GM12878 (cell line): Measurements from ENCODE around the gene CCDC15. TPM values are rescaled to one million over a fixed set of nuclear protein-coding genes. Genes with fewer than 3 reads are reported as not detected.

Source experiments
- ATAC-seq: fragments of 200-7000 bp; cut with Tn5 transposase; 3 replicates; pipeline ENCODE4 v1.9.1; 2020; ENCODE audit warnings: mild to moderate bottlenecking, moderate library complexity
- BruUV-seq: library from RNA; stranded (reverse); fragments of 400-500 nt; replicated peaks from 2 replicates; lab custom pipeline; 2021; lab: Mats Ljungman, UMichigan
- CTCF ChIA-PET: fragments of 300-600 bp; sonication (Branson Sonifier 250); formaldehyde crosslinking; extraction: SDS; loops from one replicate; lab custom pipeline; 2021; ENCODE audit warnings: inconsistent platforms; lab: Yijun Ruan, JAX
- POLR2A ChIA-PET: fragments of 350-600 bp; formaldehyde crosslinking; extraction: SDS; loops from one replicate; lab custom pipeline; 2021; ENCODE audit warnings: inconsistent platforms; lab: Charles Lee
- RAD21 ChIA-PET: fragments of 300-600 bp; sonication (Branson Sonifier 250); formaldehyde crosslinking; loops from one replicate; lab custom pipeline; 2023; ENCODE audit warnings: antibody characterized with exemption; ENCODE audit not compliant: unreplicated experiment; lab: Charles Lee
- SMC1A ChIA-PET: fragments of 300-600 bp; sonication (Branson Sonifier 250); formaldehyde crosslinking; loops from one replicate; lab custom pipeline; 2023; ENCODE audit not compliant: unreplicated experiment, uncharacterized antibody; lab: Charles Lee
- DNase-seq: peaks from one replicate; pipeline ENCODE4 v3.0.0-alpha.2; 2011; ENCODE audit warnings: low read depth, low spot score
- FAIRE-seq: peaks from 3 replicates; lab custom pipeline; 2011; peaks lifted over from hg19 to GRCh38; lab: Jason Lieb, UNC
- H2AFZ ChIP-seq: 2 replicates; pipeline ENCODE4 v1.6.0; 2011; ENCODE audit warnings: low read depth, low read length, control low read depth; ENCODE audit not compliant: control insufficient read depth
- H3K27ac ChIP-seq: 2 replicates; pipeline ENCODE4 v1.5.1; 2011; ENCODE audit warnings: control low read depth; ENCODE audit not compliant: control insufficient read depth, insufficient read depth
- H3K27me3 ChIP-seq, 2 experiments: replicated peaks in 1 of 2; 2 replicates each; pipeline versions ENCODE4 v1.6.0 to v1.6.1; 2011; ENCODE audit warnings: low read length in 1 of 2; ENCODE audit not compliant: control insufficient read depth in 2 of 2, insufficient read depth in 2 of 2
- H3K36me3 ChIP-seq, 2 experiments: 2 replicates each; pipeline ENCODE4 v1.5.1; 2011; ENCODE audit warnings: low read length in 1 of 2; ENCODE audit not compliant: control insufficient read depth in 2 of 2, insufficient read depth in 2 of 2
- H3K4me1 ChIP-seq: 2 replicates; pipeline ENCODE4 v1.6.1; 2011; ENCODE audit warnings: mild to moderate bottlenecking, low read length, moderate library complexity, mixed read lengths; ENCODE audit not compliant: control insufficient read depth, insufficient read depth
- H3K4me2 ChIP-seq: 2 replicates; pipeline ENCODE4 v1.6.0; 2011; ENCODE audit warnings: control low read depth; ENCODE audit not compliant: control insufficient read depth, insufficient read depth
- H3K4me3 ChIP-seq: fragments of 200-600 bp; sonication (generic); 2 replicates; pipeline ENCODE4 v1.5.1; 2016
- H3K79me2 ChIP-seq: 2 replicates; pipeline ENCODE4 v1.6.0; 2011; ENCODE audit warnings: low read length; ENCODE audit not compliant: control insufficient read depth, insufficient read depth
- H3K9ac ChIP-seq: 2 replicates; pipeline ENCODE4 v1.8.0; 2011; ENCODE audit warnings: low read length, control low read depth, mixed read lengths; ENCODE audit not compliant: control insufficient read depth, insufficient read depth
- H3K9me3 ChIP-seq: replicated peaks from 3 replicates; pipeline ENCODE4 v1.5.1; 2011; ENCODE audit warnings: mild to moderate bottlenecking, low read length; ENCODE audit not compliant: control insufficient read depth, insufficient read depth
- H4K20me1 ChIP-seq: 2 replicates; pipeline ENCODE4 v1.6.0; 2011; ENCODE audit not compliant: control insufficient read depth, insufficient read depth
- ASH2L ChIP-seq: fragments of 300-600, 200-600 bp; sonication (generic); IDR thresholded peaks from 2 replicates; pipeline ENCODE4 v1.6.1; 2017; ENCODE audit warnings: low read depth, mild to moderate bottlenecking, borderline replicate concordance
- ATF7 ChIP-seq: fragments of 450-650 bp; IDR thresholded peaks from 2 replicates; pipeline ENCODE4 v1.6.1; 2016; ENCODE audit warnings: low read depth, mild to moderate bottlenecking
- BCL11A ChIP-seq: IDR thresholded peaks from 2 replicates; pipeline ENCODE4 v1.6.1; 2011; ENCODE audit warnings: low read depth, low read length
- CBX5 ChIP-seq: sonication (generic); IDR thresholded peaks from 2 replicates; pipeline ENCODE4 v1.6.1; 2016; ENCODE audit warnings: low read depth, moderate library complexity, mild to moderate bottlenecking, inconsistent platforms
- CEBPZ ChIP-seq: fragments of 150-350 bp; IDR thresholded peaks from 2 replicates; pipeline ENCODE4 v1.6.1; 2016; ENCODE audit warnings: low read depth, low read length
- E2F4 ChIP-seq: IDR thresholded peaks from 2 replicates; pipeline ENCODE4 v1.6.1; 2012; ENCODE audit warnings: low read depth, low read length, improper control_type of control experiment
- ESRRA ChIP-seq: IDR thresholded peaks from 2 replicates; pipeline ENCODE4 v1.6.1; 2012; ENCODE audit warnings: mild to moderate bottlenecking, low read length, improper control_type of control experiment
- GABPA ChIP-seq: IDR thresholded peaks from 2 replicates; pipeline ENCODE4 v1.6.1; 2014; ENCODE audit warnings: antibody characterized with exemption, low read depth, mild to moderate bottlenecking, inconsistent platforms
- GATAD2B ChIP-seq: fragments of 450-650 bp; conservative IDR thresholded peaks from 2 replicates; pipeline ENCODE4 v1.6.1; 2017; ENCODE audit warnings: low read depth, mild to moderate bottlenecking, moderate library complexity
- IKZF2 ChIP-seq, 2 experiments: fragments of 450-650 bp; IDR thresholded peaks; 2 replicates each; pipeline ENCODE4 v1.6.1; 2017; ENCODE audit warnings: mild to moderate bottlenecking in 2 of 2, moderate library complexity in 2 of 2
- KDM1A ChIP-seq: fragments of 200-600 bp; sonication (generic); IDR thresholded peaks from 2 replicates; pipeline ENCODE4 v1.6.1; 2016; ENCODE audit warnings: borderline replicate concordance
- POLR2A ChIP-seq: IDR thresholded peaks from 2 replicates; pipeline ENCODE4 v1.6.1; 2011; ENCODE audit warnings: low read depth, mild to moderate bottlenecking, low read length
- SREBF2 ChIP-seq: IDR thresholded peaks from 2 replicates; pipeline ENCODE4 v1.6.1; 2012; ENCODE audit warnings: mild to moderate bottlenecking, low read length
- ZBED1 ChIP-seq: IDR thresholded peaks from 2 replicates; pipeline ENCODE4 v1.6.1; 2016; ENCODE audit warnings: borderline replicate concordance
- ZNF24 ChIP-seq: fragments of 450-650 bp; IDR thresholded peaks from 2 replicates; pipeline ENCODE4 v1.6.1; 2017; ENCODE audit warnings: antibody characterized with exemption, mild to moderate bottlenecking
- ZNF384 ChIP-seq: IDR thresholded peaks from 2 replicates; pipeline ENCODE4 v1.6.1; 2012; ENCODE audit warnings: low read depth, mild to moderate bottlenecking, low read length, improper control_type of control experiment, borderline replicate concordance
- WGBS: methylation state at CpG from one replicate; pipeline ENCODE4 v1.1.6; 2016; ENCODE audit warnings: low lambda C conversion rate; ENCODE audit not compliant: insufficient replicate concordance, insufficient coverage; ENCODE audit errors: missing lambda C conversion rate; 5-methylcytosine and 5-hydroxymethylcytosine counted together
- in situ Hi-C: fragments of 300-500 bp; cut with MboI; formaldehyde crosslinking; loops from 9 replicates; pipeline ENCODE4 v1.14.3; 2018; ENCODE audit warnings: mixed read lengths
- intact Hi-C: fragments of 100-400 bp; cut with micrococcal nuclease; formaldehyde crosslinking; loops from one replicate; pipeline ENCODE4 v1.14.2; 2022; ENCODE audit not compliant: unreplicated experiment
- polyA plus RNA-seq, 11 experiments: library from polyadenylated mRNA; depleted of rRNA in 4 of 11; unstranded in 6 of 11; stranded (reverse) in 5 of 11; fragments of >200 nt; fragmentation: Nextera tagmentation in 4 of 11; fragmentation: Illumina TruSeq in 1 of 11; extraction: Ambion mirVana in 4 of 11; extraction: Trizol in 1 of 11; gene quantifications; 1 replicate in 1 of 11; 2 replicates in 10 of 11; pipeline versions ENCODE4 v1.2.1 to v1.2.3, GENCODE V29; 2011 to 2016; ENCODE audit warnings: inconsistent platforms in 2 of 11, missing spikeins in 2 of 11, low read depth in 1 of 11
- total RNA-seq, 4 experiments: library from RNA; depleted of rRNA in 3 of 4; stranded (reverse); fragments of >200 nt in 3 of 4; fragmentation: Illumina TruSeq in 1 of 4; extraction: Trizol in 1 of 4; gene quantifications; 2 replicates each; pipeline versions ENCODE4 v1.2.1 to v1.2.3, GENCODE V29; 2013 to 2021

The CCDC15 gene
- total and polyA plus RNA-seq, 10 of the 15 experiments (the other 5 are each of a cell fraction or from before 2014, with no cell fraction given), result 2.0 to 5.3 (median 3.3) TPM

- CTCF ChIA-PET, result no interaction called here
- H3K27me3 ChIP-seq, result no peaks in the 10 kb centered on the region
- WGBS, result 39% methylated on average over 3 of the region's 3 CpGs
- no peak overlapping the region for H3K4me3 ChIP-seq
- no peak overlapping the region for H3K9ac ChIP-seq
- FAIRE-seq, result no peak
- intact Hi-C loops (no loop called here), in situ Hi-C loops (no loop called here)
- H3K4me2 ChIP-seq, result no peak overlapping the region
- no peak overlapping the region for H2AFZ ChIP-seq
- no peak for TF ChIP-seq E2F4
- TF ChIP-seq IKZF2 (IDR thresholded peaks at IDR 0.05), result no peak
- no peak for TF ChIP-seq BCL11A
- TF ChIP-seq GABPA, result no peak
- no peak for TF ChIP-seq ZNF24
- TF ChIP-seq ATF7, result no peak
- TF ChIP-seq POLR2A, result no peak
- no peak for TF ChIP-seq ZBED1
- TF ChIP-seq ZNF384, result no peak
- no peak for TF ChIP-seq CEBPZ
- TF ChIP-seq GATAD2B, result no peak
- no peak for TF ChIP-seq ASH2L
- TF ChIP-seq CBX5, result no peak
- no peak for TF ChIP-seq KDM1A
- no peak for TF ChIP-seq ESRRA
- TF ChIP-seq SREBF2, result no peak
- no peak for DNase-seq
- H3K4me1 ChIP-seq, result no peaks in the 10 kb centered on the region
- H3K27ac ChIP-seq, result no peak overlapping the region
- no peaks in the 10 kb centered on the region for H3K9me3 ChIP-seq
- H3K79me2 ChIP-seq, result no peaks in the 10 kb centered on the region
- H3K36me3 ChIP-seq, result no peaks in the 10 kb centered on the region
- RAD21 ChIA-PET, result no interaction called here
- POLR2A ChIA-PET, result interaction anchor here (1.4 kb wide), 1 partner anchor 9 kb away, joined by 3 read pairs; no protein-coding TSS in a partner anchor
- no TSS peak for BruUV-seq
- no peak for ATAC-seq
- no peaks in the 10 kb centered on the region for H4K20me1 ChIP-seq
- SMC1A ChIA-PET, result no interaction called here
Observed at GRCh38 chr11:124944565-124944964, 9.4 kb upstream of the CCDC15 start.
